GM18861 (cell line): ENCODE results near the gene ZDHHC7.

Experiments used
- ATAC-seq: cut with Tn5 transposase; IDR thresholded peaks from one replicate; pipeline ENCODE4 v1.9.1; 2021; ENCODE audit not compliant: unreplicated experiment

The ZDHHC7 gene

GRCh38 chr16:84999857-85000480 lies 11.4 kb downstream of the ZDHHC7 start:
- ATAC-seq: no peak

GRCh38 chr16:84999200-84999599 lies 12.1 kb downstream of the ZDHHC7 start:
- no peak for ATAC-seq

GRCh38 chr16:84996365-84996764 lies 15.0 kb downstream of the ZDHHC7 start:
- ATAC-seq: no peak

GRCh38 chr16:84995663-84996062 lies 15.7 kb downstream of the ZDHHC7 start:
- no peak for ATAC-seq

- ATAC-seq: no peak
Observed at GRCh38 chr16:84993926-84994325, 17.4 kb downstream of the ZDHHC7 start.

GRCh38 chr16:84992717-84993075 lies 18.6 kb downstream of the ZDHHC7 start:
- no peak for ATAC-seq

- ATAC-seq: no peak
Observed at GRCh38 chr16:84990782-84991181, 20.6 kb downstream of the ZDHHC7 start.

GRCh38 chr16:84989749-84990620 lies 21.4 kb downstream of the ZDHHC7 start:
- no peak for ATAC-seq

- no peak for ATAC-seq
Observed at GRCh38 chr16:84988328-84989080, 22.8 kb downstream of the ZDHHC7 start.

- ATAC-seq: no peak
Observed at GRCh38 chr16:84986879-84987278, 24.5 kb downstream of the ZDHHC7 start.

GRCh38 chr16:84986102-84986501 lies 25.2 kb downstream of the ZDHHC7 start:
- ATAC-seq: no peak

- ATAC-seq: no peak
Observed at GRCh38 chr16:84985079-84986065, 26.0 kb downstream of the ZDHHC7 start.

GRCh38 chr16:84982434-84982833 lies 28.9 kb downstream of the ZDHHC7 start:
- no peak for ATAC-seq

GRCh38 chr16:84979516-84979915 lies 31.8 kb downstream of the ZDHHC7 start:
- ATAC-seq: no peak

- ATAC-seq: no peak
Observed at GRCh38 chr16:84976644-84977400, 34.5 kb downstream of the ZDHHC7 start.

- ATAC-seq: no peak
Observed at GRCh38 chr16:84975522-84975921, 35.8 kb downstream of the ZDHHC7 start.

GRCh38 chr16:84975066-84975465 lies 36.3 kb downstream of the ZDHHC7 start:
- ATAC-seq: no peak

- ATAC-seq: no peak
Observed at GRCh38 chr16:84973776-84974523, 37.4 kb downstream of the ZDHHC7 start.

- ATAC-seq: no peak
Observed at GRCh38 chr16:84973236-84973635, 38.1 kb downstream of the ZDHHC7 start.
